Uterine smooth muscle cell (primary cell): ENCODE data around the gene HSD17B10. TPM values are rescaled to one million over a fixed set of nuclear protein-coding genes. Genes with fewer than 3 reads are reported as not detected.

Experiments used
- total RNA-seq: library from RNA; depleted of rRNA; stranded (reverse); fragments of >200 nt; gene quantifications from 2 replicates; pipeline ENCODE4 v1.2.3, GENCODE V29; 2014

HSD17B10 gene
- total RNA-seq: 60.2 and 66.4 TPM in 2 replicates

DNA sequence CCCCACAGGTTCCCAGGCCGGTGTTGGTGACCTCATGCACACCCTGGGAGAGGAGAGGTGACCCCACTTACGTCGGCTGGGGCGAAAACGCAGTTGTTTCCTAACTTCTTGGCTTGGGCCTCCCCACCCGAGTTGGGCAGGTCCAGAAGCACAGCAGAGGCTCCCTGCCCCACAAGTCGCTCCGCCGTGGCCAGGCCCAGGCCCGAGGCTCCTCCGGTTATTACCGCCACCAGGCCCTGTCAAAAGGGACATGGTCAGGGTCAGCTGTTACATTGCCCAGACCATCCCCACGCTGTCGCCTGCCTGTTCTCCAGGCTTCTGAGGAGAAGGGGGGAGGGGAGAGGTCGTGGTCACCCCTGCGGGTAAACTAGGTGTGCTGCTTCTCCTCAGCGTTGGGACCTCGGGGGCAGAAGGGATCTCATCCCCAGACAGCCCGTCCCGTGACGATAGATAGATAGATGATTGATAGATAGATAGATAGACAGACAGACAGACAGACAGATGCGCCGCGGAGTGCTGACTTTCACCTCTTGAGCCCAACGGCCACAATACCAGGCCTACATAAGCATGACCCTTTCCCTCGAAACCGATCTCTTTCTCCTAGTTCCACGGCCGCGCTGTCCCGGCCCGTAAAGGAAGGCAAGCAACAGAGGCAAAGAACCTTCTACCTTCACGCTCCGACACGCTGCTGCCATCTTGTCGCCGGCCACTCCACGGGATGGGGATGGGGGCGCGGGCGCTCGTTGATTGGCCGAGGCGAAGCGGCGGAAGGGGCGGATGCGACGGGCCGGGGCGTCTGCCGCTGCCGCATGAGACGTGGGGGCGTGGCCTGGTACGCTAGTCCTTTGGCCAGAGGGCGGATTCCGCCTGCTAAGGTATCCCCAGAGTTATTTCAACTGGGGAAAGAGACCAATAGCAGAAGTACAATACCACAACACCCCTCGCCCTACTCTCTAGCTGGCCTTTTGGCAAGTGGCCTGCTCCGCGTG, at the start of gene HSD17B10:
Gene HSD17B10 (minus strand): TSS at position 720 of the 989 bp plus-strand sequence. CDS start 25 bp downstream, at position 695.

DNA sequence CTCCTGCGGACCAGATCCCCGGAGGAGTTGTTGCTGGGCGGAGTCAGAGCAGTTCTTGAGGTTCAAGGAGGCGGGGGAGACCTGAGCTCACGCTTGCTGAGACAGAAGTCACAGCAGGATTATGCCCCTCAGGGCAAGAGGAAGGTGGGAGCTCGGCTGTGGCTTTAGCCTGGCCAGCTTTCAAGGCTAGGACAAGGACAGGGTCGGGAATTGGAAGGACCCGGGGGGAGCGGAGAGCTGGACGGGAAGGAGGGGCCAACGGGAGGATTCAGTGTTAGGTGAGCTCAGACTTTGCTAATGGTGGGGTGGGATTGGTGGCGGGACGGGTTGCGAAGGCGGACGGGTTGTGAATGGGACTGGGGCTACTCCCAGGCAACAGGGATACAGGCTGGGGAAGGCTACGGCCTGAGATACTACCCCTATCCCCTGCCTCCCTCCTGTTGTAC, 11.3 kb downstream of the HSD17B10 start, which contains the start of gene RIBC1:
Gene RIBC1 (plus strand): TSS at position 13 of the 446 bp plus-strand sequence. CDS start 3,404 bp downstream, outside the sequence.

DNA sequence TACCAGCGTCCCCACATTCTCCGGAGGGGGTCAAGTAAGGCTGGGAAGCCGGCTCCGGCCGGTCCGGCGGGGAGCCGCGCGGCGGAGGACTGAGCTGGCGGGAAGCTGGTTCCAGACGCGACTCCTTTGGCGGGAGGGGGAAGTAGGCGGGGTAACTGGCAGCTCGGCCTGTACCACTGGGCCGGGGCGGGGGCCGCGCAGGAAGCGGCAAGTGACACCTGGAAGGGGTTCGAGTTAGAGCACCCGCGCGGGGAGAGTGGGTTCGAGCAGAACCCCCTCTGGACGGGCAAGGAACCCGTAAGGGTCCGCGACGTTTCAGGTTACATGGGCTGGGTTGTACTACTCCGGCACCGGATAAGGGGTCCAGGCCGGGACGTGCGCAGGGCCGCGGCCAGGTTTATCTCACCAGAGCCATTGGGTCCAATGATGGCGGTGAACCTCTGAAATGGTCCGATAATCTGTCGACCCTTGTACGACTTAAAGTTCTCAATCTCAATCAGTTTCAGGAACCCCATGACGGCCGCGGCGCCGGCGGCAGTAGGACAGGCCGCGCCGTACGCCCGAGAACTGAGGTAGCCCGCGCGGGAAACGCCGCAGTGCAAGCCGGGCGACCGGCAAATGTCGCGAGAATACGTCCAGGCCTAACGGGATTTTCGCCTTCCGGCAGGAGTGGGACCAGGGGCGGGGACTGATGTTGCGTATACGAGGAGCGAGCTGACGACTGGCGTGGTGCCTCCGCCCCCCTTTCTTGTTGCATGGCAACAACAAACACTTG, 11.9 kb downstream of the HSD17B10 start, which contains the start of gene SMC1A:
Gene SMC1A (minus strand): TSS at position 569 of the 775 bp plus-strand sequence. CDS start 54 bp downstream, at position 515.

Other genes starting within 250 kb of the HSD17B10 start
- 107 and 170 TPM in 2 replicates for gene KDM5C, start 209.2 kb downstream of the HSD17B10 start, total RNA-seq
- 4.8 and 5.1 TPM in 2 replicates for gene IQSEC2, start 152.8 kb downstream of the HSD17B10 start, total RNA-seq
- gene SMC1A, start 11.7 kb downstream of the HSD17B10 start, total RNA-seq: 14.5 and 45.9 TPM in 2 replicates
- 0.66 and 0.75 TPM in 2 replicates for gene RIBC1, start 11.5 kb downstream of the HSD17B10 start, total RNA-seq